ENCODE results near the gene MGMT.

Gene MGMT

DNA sequence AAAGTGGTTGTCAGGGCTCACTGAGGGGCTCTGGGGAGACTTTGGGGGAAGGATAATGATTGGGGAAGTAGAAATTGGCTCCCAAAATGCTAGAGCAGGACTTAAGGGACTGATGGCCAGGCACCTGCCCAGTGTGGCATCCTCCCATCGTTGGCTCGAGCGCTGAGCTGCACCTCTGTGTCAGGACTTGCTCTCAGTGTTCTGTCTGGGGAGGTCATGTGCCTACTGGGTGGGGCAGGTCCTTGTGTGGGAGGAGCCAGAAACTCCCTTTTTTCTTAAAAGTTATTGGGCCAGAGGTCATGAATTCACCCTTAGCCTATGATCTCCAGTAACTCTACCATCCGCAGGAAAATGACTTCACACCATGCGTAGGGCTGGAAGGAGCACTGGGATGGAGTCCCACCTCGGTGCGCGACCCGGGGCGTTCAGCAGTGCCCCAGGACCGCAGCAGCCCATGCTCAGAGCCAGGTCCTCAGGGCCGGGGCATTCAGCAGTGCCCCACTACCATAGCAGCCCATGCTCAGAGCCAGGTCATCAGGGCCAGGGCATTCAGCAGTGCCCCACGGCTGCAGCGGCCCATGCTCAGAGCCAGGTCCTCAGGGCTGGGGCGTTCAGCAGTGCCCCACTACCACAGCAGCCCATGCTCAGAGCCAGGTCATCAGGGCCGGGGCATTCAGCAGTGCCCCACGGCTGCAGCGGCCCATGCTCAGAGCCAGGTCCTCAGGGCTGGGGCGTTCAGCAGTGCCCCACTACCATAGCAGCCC lies 275.1 kb downstream of the MGMT start:
- FAIRE-seq: no peak

DNA sequence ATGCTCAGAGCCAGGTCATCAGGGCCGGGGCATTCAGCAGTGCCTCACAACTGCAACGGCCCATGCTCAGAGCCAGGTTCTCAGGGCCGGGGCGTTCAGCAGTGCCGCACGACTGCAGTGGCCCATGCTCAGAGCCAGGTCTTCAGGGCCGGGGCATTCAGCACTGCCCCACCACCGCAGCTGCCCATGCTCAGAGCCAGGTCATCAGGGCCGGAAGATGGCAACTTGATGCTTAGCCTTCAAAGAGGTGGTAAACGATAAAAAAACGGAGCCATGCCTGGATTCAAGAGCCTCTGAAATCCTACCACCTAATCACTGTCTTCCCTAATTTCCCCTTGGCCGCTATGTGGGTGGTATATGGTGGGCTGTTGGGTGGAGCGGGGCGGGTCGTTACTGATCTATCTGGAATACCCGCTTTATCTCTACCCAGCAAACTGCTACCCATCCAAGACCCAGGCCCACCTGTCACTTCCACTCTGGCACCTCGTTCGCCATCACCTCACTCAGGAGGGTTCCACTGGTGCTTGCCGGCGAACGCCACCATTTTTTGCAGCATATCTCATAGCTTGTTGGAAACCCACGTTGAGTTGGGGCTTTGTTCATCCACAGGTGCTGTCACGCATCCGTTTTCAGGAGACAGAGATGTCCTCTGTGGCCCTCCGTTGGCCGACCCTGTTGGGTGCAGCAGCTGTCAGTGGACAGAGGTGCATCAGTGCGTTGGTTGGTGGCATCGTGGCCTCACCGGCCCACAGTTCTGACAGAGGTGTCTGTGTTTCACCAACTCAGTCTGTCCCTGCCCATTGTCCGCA lies 275.9 kb downstream of the MGMT start:
- FAIRE-seq: no peak

DNA sequence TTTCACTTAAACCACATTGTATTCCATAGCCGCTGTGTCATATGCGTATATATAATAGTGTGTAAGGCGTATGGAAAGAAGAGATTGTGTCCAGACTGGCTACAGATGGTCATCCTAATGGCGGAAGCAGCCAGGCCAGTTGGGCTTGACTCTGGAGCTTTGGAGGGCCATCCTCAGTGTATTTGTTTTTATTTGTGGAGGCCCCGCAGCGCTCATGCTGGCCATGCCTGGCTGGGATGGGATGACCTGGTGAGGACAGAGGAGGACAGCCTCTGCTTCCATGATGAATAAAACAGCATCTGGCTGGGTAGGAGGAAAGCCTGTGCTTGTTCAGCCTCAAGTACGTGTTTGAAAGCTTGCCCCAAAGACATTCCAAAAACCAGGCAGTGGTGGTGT lies 276.7 kb downstream of the MGMT start:
- FAIRE-seq: no peak

DNA sequence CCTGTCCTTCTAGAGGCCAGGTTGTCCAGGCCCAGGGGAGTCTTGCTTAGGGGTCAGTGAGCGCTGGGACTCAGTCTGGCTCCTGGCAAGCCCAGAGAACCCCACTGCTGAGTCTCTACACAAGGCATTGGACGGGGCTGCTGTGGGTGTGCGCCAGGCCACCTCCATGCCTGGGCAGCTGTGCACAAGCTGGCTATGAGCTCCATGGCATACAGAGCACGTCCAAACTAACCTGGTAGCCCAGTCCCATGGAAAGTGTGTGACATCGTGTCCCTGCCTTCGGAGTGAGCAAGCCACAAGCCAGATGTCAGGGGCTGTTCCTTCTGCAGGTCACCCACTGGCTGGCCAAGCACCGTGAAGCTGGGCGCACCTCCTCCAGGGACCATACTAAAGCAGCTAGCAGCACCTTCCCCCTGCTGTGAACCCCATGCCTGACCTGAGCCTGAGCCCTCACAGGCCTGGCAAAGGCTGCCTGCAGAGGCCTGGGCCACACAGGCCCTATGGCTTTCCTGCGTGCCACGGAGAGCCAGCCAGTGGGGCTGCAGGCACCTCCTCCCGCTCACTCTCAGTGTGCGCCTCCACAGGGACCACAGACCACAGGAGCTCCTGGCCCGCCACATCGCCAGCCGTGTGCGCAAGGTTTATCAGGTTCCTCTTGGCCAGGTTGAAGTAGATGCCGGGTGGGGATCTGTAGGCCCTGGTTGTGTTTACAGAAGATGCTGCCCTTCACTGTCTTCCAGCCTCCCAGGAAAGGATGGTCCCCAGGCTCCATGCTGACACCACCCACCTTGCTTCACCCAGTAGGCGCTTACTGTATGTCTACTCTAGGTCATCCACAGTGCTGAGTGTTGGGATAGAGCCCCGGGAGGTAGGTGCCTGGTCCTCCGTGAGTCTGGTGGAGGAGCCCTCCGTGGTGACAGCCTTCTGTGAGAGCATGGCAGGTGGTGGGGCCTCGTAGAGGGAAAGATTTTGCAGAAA lies 277.4 kb downstream of the MGMT start:
- FAIRE-seq: no peak

DNA sequence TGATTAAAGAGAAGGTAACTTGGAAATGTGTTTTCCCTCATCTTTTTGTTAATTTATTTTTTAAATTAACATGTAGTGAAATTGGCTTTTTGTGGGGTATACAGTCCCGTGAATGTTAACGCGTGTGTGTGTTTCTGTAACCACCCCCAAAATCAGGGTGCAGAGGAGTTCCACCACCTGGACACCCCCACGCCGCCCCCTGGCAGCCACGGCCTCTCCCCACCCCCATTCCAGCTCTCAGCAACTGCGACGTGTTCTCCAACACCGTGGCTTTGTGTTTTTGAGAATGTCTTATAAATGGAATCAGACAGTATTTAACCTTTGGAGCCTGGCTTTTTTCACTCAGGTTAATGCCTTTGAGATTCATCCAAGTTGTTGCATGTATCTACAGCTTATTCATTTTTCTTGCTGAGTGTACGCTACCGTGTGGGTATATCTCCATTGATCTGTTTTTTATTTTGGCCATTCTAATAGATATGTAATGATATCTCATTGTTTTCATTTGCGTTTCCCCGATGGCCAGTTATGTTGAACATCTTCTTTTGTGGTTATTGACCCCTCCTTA lies 278.2 kb downstream of the MGMT start:
- no peak for FAIRE-seq

DNA sequence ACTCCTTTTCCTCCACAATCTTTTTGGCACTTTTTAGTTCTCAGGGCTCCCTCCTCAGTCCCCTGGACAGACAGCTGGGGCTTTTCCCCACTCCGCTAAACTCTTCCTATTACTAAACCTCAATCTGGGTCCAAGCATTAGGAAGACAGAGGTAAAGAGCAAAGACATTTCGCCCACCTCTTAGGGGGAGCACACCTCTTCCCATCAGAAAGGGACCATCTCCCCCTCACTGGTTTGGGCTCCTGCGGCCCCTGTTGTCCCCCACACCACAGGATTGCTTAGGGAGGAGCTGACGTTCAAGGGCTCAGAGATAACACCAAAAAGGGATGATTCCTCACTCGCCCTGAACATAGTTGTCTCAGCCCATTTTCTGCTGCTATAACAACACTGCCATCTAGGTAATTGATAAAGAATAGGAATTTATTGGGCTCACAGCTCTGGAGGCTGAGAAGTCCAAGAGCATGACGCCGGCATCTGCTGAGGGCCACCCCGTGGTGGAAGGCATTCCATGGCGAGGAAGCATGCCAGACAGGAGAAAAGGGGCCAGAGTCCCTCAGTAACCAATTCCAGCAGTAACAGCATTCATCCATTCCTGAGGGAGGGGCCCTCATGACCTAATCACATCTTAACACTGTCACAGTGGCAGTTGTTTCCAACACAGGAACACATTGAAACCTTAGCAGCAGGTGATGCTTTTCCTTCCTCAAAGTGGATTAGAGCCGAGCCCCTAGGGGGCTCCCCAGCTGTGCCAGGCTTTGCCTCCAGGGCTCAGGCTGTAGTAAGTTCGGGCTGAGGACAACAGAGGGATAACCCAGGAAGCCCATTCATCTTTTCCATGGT lies 287.4 kb downstream of the MGMT start:
- no peak for FAIRE-seq

DNA sequence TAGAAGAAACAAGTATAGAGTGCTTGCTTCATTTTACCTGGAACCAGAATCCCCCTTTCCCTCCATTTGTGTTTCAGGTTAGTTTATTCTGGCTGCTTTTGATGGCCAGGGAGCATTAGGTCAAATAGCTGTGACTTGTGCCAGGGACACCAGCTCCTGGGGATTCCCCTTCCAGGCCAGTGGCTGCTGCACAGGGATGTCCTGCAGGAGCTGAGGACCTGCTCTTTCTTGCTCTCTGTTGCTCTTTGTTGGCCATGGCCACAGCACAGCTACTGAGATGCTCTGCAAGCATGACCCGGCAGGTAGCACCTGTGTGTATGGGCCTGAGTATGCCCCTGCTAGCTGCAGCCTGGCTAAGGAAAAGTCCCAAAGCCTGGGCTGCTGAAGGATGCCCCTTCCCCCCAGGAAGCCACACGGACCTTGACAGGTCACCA lies 288.1 kb downstream of the MGMT start:
- FAIRE-seq: no peak

DNA sequence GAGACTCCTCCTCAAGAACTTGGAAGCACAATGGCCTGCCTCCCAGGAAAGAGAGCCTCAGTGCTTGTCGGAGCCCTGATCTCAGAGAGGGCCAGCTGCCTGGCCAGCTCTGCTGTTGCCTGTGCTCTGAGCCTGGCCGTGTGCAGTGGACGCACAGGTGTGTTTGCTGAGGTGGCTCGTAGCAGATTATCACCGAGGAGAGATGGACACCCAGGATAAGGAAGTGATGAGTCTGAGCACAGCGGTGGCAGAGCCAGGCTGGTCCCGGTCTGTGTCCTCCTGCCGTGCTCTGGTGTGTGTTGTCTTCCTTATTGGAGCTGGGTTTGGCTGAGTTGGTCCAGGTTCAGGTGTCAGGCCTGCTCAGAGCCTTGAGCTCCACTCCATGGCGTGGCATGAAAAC lies 288.6 kb downstream of the MGMT start:
- FAIRE-seq: no peak

DNA sequence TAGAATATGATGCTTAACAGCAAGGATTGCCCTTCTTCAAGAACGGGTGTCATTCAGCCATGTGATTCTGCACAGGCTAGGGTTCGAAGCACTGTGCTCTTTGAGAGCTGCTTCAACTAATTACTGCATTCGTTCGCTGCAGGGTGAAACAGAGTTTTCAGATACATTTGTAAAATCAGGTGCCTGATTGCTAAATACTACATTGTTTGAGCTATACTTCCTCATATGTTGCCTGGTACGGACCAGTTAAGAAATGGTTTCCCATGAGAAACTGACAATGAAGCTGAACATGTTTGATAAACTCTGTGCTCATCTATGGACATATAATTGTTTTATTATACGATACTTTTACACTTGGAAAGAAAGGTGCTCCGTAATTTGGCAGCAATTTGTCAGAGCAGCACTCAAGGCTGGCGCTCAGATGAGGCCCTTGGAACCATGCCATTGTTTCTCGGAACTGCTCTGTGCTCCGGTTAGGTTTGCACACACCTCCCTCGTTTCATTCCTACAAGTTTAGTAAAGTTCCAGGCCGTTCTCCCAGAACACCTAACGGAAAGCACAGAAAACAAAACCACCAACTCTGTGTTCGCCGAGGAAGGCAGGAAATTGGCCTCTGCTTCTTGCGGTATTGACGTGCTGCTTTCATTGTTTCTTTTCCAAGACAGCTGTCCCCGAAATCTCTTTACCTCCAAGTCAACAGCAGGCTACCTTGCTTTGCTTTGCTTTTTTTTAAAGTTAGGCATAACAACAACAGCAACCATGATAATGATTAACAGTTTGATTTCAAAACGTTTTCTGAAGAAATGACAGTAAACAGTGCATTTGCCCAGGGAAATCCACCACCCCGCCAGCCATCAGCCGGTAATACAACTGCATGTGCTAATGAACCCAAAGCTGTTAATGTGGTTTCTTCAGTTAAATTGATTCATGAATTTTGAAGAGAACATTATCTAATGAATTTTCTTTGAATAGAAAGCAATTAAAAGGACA lies 290.2 kb downstream of the MGMT start:
- no peak for FAIRE-seq

DNA sequence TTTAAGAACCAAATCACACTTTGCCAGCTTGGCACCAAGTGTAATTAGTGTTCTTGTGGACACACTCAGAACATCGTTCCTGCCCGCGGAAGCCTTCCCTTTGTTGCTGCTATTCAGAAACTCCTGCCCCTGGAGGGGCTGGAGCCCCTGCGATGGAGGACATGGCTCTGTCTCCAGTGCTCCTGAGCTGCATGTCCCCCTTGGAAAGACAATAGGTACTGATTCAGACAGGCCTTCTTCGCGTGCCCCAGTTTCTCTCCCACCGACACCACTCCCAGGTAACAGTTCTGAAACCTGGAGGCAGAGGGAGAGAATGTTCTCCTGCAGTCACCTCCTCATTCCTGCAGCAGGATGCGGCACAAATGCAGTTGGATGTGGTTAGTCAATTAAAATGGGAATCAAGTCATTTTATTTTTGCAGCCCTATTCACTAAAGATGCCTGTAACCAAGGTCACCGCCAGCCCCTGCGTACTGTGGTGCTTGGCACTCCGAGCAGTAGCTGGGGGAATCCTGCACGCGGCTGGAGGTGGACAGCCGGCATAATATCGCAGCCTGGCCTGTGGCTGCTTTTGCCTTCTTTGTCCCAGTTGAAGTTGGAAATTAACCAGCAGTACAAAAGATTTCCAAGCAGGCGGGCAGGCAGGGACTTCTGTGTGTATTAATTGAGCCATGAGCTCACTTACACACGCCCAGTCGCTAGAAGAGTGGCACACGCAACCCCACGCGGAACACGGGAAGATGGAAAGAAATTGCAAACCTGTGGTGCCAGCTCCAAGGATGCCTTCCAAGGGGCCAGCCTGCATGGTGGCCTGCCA lies 291.4 kb downstream of the MGMT start:
- no peak for FAIRE-seq

DNA sequence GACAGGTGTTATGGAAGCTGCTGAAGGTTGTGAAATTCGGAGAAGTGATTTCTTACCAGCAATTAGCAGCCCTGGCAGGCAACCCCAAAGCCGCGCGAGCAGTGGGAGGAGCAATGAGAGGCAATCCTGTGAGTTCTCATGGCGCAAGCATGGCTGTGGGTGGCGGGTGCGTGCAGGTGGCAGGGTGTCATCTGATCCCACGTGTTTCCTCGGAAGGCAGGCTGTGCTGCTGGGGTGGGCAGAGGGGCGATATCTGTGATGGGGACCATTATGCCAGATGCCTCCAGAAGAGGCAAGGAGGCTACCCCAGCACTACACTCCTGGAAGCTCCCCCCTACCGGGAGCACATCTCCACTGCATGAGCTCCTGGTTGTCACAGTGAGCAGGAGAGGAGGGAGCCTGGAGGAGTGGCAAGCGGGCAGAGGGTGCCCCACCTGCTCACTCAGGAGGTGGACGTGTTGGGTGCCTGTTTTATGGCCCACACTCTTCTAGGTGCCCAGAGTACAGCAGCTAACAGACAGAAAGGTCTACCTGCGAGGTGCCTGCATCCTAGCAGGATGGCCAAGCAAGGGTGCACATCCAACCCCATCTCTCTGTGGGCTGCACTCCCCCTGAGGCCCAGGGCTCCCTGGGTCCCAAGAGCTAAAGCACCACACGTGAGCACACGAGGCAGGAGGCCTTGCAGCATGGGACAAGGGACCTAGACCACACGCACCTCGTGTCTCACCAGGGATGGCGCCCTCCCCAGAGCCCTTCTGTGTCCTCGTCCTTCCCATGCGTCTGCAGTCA lies 292.4 kb downstream of the MGMT start:
- FAIRE-seq: no peak

DNA sequence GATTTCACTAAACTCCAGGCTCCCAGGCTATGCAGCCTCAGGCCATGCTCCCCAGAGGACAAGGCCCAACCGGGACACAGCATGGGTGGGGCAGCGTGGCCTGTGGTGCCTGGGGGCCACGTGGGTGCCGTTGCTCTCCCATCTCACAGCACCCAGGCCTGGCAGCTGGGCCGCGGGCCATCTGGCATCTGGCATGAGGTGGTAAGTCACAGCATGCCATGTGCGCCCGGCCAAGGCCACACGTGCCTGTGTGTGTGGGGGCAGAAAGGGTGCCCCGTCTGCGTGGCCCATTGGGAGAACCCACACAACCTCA lies 292.9 kb downstream of the MGMT start:
- FAIRE-seq: no peak

DNA sequence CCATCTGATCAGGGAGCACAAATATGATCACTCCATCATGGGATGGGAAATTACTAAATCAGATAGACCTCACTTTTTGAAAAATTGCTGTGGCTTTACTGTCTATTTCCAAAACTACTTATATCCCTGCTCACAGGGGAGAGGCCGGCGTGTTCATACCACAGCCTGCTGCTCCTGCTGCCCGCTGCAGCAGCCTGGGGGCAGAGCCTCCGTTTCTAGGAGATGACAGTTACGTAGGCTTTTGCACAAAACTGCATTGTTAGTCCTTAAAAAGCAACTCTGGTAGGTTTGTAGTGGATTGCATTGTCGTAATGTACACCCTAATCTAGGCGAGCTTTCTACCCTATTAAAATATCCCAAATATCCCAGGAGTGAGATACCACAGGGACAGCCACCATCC lies 293.4 kb downstream of the MGMT start:
- no peak for FAIRE-seq

DNA sequence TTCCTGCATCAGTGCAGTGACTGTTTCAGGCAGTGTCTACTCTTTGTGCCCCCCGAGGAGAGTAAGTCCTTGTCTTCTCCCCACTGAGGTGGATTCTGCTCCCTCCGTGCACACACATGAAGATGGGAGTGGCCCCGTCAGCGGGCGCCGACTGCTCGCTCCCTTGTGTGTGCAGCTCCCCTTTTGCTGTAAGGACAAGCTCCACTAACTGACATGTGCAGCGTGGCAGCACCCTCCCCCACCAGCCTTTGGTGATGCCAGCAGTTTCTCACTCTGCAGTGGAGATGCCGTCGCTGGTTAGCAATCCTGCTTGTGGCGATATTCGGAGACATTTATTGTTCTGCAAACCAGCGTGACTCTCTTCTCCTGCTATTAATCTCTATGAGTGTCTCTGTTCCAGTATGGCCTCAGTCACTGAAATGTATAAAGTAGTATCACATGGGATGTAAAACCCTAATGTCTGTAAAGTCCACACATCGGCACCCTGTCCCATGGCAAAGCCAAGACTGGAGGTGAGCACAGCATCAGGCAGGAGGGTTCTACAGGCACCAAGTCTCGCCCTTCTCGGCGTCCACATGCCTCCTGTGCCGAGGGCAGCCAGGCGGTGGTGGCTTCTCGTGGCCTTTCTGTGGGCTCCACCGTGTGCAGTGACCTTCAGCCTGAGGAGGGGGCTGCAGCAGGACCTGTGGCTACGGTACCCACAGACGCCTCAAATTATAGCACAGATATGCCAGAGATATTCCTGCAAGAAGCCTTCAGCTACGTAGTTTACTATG lies 294.3 kb downstream of the MGMT start:
- FAIRE-seq: no peak

DNA sequence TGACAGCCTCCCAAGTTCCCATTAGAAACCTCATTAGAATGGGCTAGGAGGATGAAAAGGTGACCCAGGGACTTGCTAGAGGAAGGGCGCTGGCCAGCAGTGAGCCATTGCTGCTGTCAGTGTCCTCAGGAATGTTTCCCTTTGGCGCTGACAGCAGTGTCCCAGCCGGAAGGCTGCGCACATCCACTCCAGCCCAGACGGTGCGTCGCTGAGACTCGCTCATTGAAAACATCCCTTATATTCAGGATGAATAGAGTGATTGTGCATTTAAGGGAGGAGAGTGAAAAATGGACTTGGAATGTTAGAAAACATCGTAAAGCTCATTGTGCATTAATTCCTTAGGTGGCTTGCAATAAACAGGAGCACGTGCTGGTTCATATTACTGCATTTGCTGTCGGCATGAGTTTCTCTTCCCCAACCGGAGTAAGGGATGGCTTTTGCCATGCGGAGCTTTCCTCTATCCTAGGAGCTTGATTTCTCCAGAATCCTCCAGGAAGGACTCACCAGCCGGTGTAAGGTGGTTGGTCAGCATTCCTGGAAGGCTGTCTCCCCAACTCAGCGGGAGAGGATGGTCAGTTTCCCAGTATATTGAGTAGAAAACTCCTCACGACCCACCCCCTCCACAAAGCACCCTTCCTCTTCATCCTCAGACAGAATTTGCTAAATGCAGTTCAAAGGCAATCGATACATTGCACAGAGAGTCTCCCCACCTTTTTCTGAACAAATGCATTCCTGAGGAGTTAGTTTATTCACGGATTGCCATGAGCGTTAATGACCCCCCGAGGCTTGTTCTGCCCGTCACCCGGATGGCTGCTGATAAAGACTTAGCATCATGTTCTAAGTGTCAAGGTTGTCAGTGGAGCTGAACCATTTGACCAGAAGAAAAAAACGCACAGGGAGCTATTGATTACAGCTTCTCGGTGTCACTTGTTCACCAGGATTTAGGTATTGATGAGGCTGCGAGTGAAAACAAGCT lies 295.2 kb downstream of the MGMT start:
- FAIRE-seq: no peak

DNA sequence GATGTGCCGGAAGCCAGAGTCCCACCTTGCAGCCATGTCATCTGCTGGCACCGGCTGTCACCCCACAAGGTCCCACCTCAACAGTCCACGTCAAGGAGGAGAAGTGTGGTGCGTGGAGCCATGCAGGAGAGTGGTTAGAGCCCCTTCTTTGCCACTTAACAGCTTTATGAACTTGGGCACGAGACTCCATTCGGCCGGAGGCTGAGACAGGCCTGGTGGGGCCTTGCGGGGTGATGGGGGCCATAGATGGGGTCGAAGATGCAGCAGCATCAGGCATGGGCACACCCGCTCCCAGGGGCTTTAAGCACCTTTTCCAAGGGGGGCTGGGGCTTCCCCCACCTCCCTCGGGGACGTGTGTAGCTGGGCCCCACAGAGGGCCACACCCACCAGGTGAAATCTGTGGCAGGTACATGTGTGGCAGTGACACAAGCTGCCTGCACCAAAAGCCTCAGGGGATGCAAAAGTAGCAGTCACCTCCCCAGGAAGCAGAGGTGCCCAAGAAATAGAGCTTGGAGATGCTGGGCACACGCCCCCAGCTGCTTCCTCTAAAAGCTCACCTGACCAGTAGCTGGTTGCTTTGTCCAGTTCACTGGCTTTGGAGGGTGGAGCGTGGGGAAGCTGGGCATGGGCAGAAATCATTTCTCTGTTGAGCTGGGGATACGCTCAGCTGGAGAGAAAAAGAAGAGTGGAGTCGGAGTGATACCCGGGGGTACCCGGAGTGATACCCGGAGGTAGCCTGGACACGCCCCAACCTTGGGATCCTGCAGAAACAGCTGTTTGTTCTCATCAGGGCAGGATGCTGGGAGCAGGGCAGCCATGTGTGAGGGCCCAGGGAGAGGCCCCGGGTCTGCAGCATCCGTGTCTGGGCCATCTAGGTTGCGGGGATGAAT lies 297.2 kb downstream of the MGMT start:
- FAIRE-seq: no peak
